M059J (cell line): ENCODE results near the gene NTRK3. TPM values are rescaled to one million over a fixed set of nuclear protein-coding genes. Genes with fewer than 3 reads are reported as not detected.
A peak's percentile ranks its signal among the peaks of the same experiment; 100 is the strongest.

Source experiments
- DNase-seq: peaks from one replicate; pipeline ENCODE4 v3.0.0-alpha.2; 2012; ENCODE audit warnings: low read depth
- total RNA-seq: library from RNA; depleted of rRNA; stranded (reverse); fragments of >200 nt; shearing (Covaris generic); gene quantifications from 2 replicates; pipeline ENCODE4 v1.2.3, GENCODE V29; 2014; rRNA removed

NTRK3 gene
- total RNA-seq = 0.86 and 1.4 TPM in 2 replicates

- peak; percentile 27 for DNase-seq
Measured at GRCh38 chr15:88256279-88257230, at the start of gene NTRK3. TSS of gene NTRK3 (minus strand) at chr15:88256739. CDS start at chr15:88256153, 586 bp downstream.

DNA sequence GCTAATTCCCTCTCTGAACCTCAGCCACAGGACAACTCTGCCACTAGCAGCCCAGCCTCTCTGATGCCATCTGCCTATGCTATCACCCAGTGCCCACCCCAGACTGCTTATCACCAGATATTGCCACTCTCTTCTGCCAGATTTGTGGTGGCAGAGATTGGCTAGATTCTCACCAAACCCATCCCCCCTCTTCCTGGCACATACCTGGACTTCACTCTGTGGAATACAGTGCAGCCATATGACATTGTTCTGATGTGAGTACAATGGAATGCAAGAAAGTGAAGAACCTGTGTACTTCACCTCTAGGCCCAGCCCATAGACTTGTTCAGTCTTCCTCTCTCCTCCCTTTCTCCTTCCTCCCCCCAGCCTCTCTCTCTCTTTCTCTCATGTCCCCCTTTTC lies 46.9 kb upstream of the NTRK3 start:
- no peak for DNase-seq

DNA sequence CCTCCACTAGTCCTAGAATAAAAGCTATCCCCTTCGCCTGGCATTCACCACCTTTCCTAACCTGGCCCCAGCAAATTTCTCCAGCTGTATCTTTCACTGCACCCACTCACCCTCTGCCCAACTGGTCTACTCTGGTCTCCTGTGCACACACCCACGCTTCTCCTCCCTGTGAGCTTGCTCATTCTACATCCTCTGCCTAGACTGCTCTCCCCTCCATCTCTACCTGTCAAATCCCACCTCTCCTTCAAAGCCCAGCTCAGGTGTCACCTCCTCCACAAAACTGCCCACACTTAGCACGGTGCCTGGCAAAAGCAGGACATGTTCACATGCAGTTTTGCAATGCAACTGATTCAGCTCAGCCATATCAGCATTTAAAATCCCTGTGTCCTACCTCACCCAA lies 45.8 kb upstream of the NTRK3 start:
- no peak for DNase-seq

DNA sequence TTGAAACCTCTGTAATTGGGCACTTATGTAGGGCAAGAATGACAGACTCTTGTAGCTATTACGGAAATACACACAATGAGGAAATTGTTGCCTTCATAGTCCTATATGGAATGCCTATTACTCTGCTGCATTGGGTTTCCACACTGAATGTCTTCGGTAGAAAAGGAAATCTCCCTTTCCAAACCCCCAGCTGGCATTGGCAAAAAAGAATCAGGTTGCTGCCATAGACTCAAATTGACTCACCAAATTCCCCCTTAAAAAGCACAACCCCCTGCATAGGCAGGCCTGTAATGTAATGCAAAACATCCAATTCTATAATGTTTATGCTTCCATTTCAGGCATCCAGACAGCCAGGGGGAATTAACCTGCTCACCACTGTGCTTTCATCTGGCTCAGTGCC lies 44.8 kb upstream of the NTRK3 start:
- no peak for DNase-seq

DNA sequence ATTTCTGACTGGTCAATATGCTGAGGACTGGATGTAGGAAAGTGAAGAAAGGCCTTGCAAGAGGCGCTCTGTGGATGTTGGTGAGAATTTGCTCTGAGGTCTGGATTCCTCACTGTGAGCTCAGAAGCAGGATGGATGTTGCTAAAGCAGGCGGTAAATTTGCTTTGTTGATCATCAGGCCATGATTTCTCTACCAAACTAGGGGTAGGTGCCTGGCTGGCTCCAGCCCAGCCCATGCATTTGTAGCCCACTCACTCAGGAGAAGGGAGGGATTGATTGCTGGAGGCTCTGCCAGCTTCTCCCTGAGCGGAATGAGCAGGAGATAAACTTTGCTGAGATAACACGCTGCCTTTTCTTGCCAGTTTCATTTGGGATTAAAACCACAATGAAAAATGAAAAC lies 44.3 kb upstream of the NTRK3 start:
- no peak for DNase-seq

DNA sequence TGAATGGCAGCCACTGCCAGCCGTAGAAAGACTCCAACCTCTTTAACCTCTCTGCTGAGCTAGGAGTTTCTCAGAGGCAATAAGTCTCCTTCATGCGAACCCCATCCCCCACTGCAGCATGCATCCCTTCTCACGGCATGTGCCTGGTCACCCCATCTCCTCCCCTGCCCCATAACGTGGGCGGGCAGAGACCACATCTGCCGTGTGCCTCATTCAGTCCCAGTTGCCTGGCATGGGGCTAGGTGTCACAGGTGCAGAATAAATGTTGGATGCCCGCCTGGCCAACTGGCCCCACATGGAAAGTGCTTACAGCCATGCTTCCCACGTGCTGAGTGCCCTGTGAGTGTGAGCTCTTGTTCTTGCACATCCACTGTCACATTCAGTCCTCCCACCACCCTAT lies 43.5 kb upstream of the NTRK3 start:
- DNase-seq = no peak

- DNase-seq = no peak
Measured at GRCh38 chr15:88299497-88299896, 43.0 kb upstream of the NTRK3 start.

DNA sequence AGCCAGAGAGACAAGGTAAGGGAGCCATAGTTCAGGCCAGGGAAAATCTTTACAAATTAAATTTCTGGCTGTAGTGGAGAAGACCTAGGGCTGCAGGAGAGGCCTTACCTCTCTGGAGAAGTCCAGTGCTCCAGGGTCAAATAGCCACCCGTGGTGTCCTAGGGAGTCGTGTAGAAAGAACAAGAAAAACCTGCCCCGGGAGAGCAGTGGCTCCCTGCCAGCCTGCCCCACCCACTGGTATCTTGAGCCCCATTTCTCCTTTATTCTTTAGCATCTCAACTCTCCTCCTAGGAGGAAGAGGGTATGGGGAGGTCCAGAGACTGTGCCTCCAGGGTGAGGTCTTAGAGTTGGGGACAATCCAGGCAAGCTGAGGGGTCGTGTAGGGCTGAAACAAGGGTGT lies 32.1 kb upstream of the NTRK3 start:
- no peak for DNase-seq

GRCh38 chr15:88288206-88288605 lies 31.7 kb upstream of the NTRK3 start:
- DNase-seq = no peak

DNA sequence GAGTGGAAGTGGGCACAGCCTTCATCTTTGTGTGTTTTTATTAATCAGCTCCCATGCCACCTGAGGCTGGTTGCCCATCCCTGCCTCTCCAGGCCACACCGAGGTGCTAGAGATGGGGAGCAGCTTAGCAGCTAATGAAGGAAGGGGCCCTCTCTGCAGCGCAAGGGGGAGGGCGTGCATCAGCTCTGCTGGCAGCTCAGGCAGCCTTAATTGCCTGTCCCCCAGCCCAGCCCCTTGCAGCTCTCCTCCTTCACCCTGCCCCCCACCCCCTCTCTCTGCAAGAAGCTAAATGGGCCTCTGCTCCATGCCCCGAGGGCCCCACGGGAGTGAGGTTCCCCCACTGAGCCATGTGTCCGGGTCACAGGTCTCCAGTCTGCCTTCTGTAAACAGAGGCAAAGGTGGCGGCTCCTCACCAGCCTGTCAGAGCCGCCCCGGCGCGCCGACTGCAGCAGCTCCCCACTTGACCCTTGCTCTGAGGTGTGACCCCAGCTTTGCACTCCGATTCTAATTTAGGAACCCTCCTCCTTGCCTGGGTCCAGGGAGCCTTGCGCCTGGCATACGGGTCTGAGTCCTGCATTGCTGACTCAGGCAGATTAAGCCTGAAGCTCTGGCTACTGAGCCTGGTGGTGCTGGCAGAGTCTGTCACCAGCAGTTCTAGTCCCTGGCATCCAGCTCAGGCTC lies 27.9 kb upstream of the NTRK3 start:
- no peak for DNase-seq

- DNase-seq = no peak
Measured at GRCh38 chr15:88282614-88283013, 26.1 kb upstream of the NTRK3 start.

GRCh38 chr15:88276821-88277410 lies 20.4 kb upstream of the NTRK3 start:
- DNase-seq = no peak

DNA sequence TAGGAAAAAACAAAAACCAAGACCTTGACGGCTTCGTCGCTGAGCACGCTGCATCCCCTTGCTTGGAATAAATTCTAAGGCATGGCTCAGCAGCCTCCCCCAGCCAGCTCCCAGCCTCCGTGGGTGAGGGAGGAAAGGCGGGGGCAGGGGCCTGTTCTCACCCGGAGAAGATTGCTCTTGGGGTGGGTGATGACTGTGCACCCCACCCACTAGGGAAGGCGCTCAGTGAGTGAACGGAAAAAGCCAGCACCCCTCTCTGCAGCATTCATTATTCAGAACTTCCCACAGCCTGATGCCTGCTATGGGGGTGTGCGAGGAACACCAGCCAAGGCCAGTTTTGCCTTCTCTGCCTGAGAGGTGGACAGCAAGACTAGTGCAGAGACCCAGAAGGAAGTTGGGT lies 19.3 kb upstream of the NTRK3 start:
- DNase-seq = no peak

DNA sequence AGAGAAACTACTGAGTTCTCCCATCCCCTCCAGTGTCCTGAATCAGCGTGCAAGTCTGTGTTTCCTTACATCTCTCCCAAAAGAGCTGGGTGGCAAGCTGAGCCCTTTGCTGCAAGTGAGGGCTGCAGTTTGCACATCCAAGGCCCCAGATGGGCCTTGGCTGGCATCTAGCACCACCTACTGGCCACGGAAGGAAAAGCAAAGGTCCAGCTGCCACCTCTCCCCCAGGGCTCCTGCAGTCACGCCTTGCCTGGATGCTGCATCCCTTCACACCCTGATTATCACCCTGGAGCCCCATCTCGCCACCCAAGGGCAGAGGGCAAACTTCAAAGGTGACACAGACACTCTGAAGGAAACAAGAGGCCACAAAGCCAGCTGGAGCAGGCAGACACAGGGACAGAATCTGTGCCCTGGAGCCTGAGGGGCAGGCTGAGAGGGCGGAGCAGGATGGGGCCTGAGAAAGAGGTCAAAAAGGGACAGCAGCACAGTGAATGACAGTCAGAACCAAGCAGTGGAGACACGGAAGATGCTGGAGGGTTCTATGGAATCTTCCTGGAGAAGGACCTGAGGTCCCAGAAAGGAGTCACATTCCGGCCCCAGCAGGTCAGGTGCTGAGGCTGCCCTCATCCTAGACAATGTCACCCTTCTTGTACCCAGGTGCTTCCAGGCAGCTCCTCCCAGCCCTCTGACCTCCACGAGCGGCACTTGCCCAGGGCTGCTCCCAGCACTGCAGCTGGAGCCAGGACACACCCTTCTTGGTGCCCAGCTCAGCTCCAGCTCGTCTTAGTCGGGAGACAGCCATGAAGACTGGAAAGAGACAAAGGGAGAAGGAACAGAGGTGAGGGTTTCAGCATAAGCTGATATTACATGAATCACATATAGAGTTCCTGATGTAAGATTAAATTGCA lies 18.3 kb upstream of the NTRK3 start:
- peak; percentile 46 for DNase-seq

- DNase-seq = no peak
Measured at GRCh38 chr15:88272421-88272820, 15.9 kb upstream of the NTRK3 start.

DNA sequence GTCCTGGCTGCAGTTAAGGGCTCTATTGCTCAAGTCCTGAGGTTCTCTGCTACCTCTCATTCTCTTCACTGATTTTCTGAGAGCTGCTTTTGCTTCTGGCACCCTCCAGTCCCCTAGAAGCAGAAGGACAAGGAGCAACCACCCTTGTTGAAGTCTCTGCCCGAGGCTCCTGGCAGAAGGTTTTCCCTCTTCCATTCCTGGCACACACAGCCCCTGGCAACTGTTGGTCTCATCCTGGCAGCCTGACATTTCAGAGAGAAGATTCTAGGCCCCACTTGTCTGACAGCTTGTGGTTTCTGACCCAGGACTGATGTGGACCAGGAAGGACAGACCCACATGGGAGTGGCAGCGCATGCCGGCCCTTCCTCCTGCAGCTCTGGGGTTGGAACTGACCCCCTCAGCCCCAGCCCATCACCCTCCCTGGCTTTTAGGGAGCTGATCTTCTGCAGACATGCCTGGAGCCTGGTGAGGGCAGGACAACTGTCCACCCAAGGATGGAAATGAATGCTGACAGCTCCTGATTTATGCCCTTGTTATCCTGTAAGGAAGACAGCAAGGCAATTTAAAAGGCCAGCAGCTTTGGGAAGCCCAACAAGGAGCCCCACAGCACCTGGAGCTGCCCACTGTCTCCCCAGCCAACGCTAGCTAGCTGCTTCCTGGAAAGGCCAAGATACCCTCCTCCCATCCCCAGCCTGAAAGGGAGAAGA lies 13.0 kb upstream of the NTRK3 start:
- no peak for DNase-seq

- DNase-seq = no peak
Measured at GRCh38 chr15:88267720-88268119, 11.2 kb upstream of the NTRK3 start.

GRCh38 chr15:88266170-88266569 lies 9.6 kb upstream of the NTRK3 start:
- DNase-seq = no peak

DNA sequence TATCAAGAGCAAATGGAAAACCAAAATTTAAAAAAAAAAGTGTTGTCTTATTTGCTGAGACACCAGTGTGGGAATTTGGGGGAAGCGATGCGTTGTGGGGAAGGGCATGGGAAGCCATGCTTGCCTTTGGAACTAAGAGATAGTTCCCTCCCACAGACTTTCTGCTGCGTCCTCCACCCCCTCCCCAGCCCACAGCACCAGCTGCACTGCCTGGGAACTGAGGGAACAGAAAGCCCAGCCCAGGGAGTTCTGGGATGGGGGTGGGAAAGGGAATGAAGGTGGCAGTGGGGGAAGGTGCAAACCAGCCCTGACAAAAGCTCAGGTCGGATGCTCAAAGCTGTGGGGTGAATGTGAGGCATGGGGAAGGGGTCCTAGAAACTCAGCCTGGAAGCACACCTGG lies 8.1 kb upstream of the NTRK3 start:
- DNase-seq = no peak

GRCh38 chr15:88262064-88262463 lies 5.5 kb upstream of the NTRK3 start:
- peak; percentile 68 for DNase-seq

- DNase-seq = peak; percentile 52
Measured at GRCh38 chr15:88258093-88258641, 1.6 kb upstream of the NTRK3 start.
